Smooth muscle cell (in vitro differentiated cells): Measurements from ENCODE around the gene PTPN3. TPM values are rescaled to one million over a fixed set of nuclear protein-coding genes. Genes with fewer than 3 reads are reported as not detected.

Experiments used
- DNase-seq: peaks from one replicate; lab custom pipeline; 2025; ENCODE audit not compliant: unreplicated experiment; lab: John Stamatoyannopoulos, UW
- H2AFZ ChIP-seq: fragments of 200-600 bp; sonication (generic); 2 replicates; pipeline ENCODE4 v1.6.0; 2016; ENCODE audit warnings: antibody characterized with exemption, low read depth, mild to moderate bottlenecking
- H3F3A ChIP-seq: fragments of 200-600 bp; sonication (generic); 2 replicates; pipeline ENCODE4 v1.6.0; 2017; ENCODE audit warnings: antibody characterized with exemption, low read depth
- H3K27ac ChIP-seq: fragments of 200-600 bp; sonication (generic); 2 replicates; pipeline ENCODE4 v1.5.1; 2016; ENCODE audit warnings: low read depth, mild to moderate bottlenecking
- H3K27me3 ChIP-seq: fragments of 200-600 bp; sonication (generic); 2 replicates; pipeline ENCODE4 v1.6.1; 2016; ENCODE audit warnings: low read depth, mild to moderate bottlenecking
- H3K36me3 ChIP-seq: fragments of 200-600 bp; sonication (generic); 2 replicates; pipeline ENCODE4 v1.5.1; 2016; ENCODE audit warnings: low read depth
- H3K4me1 ChIP-seq: fragments of 200-600 bp; sonication (generic); 2 replicates; pipeline ENCODE4 v1.5.1; 2016; ENCODE audit warnings: low read depth
- H3K4me2 ChIP-seq: fragments of 200-600 bp; sonication (generic); 2 replicates; pipeline ENCODE4 v1.6.0; 2016; ENCODE audit warnings: mild to moderate bottlenecking
- H3K4me3 ChIP-seq: fragments of 200-600 bp; sonication (generic); 2 replicates; pipeline ENCODE4 v1.5.1; 2016; ENCODE audit warnings: mild to moderate bottlenecking
- H3K79me2 ChIP-seq: fragments of 200-600 bp; sonication (generic); 2 replicates; pipeline ENCODE4 v1.6.0; 2016; ENCODE audit warnings: low read depth, mild to moderate bottlenecking
- H3K9ac ChIP-seq: fragments of 200-600 bp; sonication (generic); 2 replicates; pipeline ENCODE4 v1.6.0; 2016; ENCODE audit warnings: low read depth
- H3K9me3 ChIP-seq: fragments of 200-600 bp; sonication (generic); replicated peaks from 2 replicates; pipeline ENCODE4 v1.5.1; 2016; ENCODE audit warnings: low read depth
- H4K20me1 ChIP-seq: fragments of 200-600 bp; sonication (generic); 2 replicates; pipeline ENCODE4 v1.6.0; 2016; ENCODE audit warnings: low read depth
- WGBS: methylation state at CpG from one replicate; pipeline ENCODE4 v1.1.7; 2016; ENCODE audit warnings: low lambda C conversion rate; 5-methylcytosine and 5-hydroxymethylcytosine counted together
- polyA plus RNA-seq: library from polyadenylated mRNA; unstranded; fragments of >200 nt; fragmentation: Nextera tagmentation; extraction: Ambion mirVana; gene quantifications from 2 replicates; pipeline ENCODE4 v1.2.1, GENCODE V29; 2016
- total RNA-seq: library from RNA; depleted of rRNA; stranded (reverse); fragments of >200 nt; gene quantifications from 2 replicates; pipeline ENCODE4 v1.2.3, GENCODE V29; 2014
- TF ChIP-seq, protein P1 (sequence below): fragments of 200-600 bp; sonication (generic); IDR thresholded peaks from 2 replicates; pipeline ENCODE4 v1.5.1; 2017; ENCODE audit warnings: borderline replicate concordance, mild to moderate bottlenecking, antibody characterized with exemption; ENCODE audit not compliant: insufficient read depth, poor library complexity, severe bottlenecking

PTPN3 gene
- total and polyA plus RNA-seq, 2 experiments from 2014 or later = 2.2 to 5.5 TPM

DNA sequence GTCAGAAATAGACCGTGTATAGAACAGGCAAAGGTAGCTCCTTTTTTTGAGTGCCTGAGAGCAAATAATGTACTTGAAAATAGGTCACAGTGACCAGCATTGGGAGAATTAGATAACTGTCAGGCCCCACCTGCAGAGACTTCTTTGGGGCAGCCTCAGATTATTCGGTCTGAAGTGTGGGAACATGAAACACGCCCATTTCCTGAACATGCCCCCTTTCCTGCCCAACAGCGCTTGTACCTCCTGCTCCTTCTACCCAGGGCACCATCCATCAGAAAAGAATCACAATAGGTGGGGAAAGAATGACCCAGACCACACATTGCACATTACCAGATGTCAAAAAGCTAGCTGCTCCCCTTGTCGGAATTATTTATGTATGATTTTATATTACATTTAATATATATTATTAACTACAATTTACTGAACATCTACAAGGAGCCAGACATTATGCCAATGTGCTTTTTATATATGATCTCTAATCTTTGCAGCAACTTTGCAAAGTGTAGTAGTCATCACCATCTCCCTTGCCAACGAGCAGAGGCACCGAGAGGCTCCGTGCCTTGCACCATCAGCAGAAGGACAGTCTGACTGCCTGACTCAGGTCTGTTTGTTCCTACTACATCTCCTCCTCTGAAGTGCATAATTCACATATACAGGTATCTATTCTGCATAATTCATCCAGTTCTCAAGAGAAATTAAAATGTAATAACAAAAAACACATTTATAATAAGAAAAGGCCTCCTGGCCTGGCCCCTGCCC lies 39.5 kb downstream of the PTPN3 start:
- no peaks in the 10 kb centered on the region for H3K27me3 ChIP-seq
- H3K4me1 ChIP-seq = no peaks in the 10 kb centered on the region
- H3F3A ChIP-seq = no peaks in the 10 kb centered on the region
- H3K9ac ChIP-seq = no peak overlapping the region
- no peaks in the 10 kb centered on the region for H3K79me2 ChIP-seq
- H3K4me3 ChIP-seq = no peak overlapping the region
- no peaks in the 10 kb centered on the region for H3K9me3 ChIP-seq
- TF ChIP-seq, protein P1, sequence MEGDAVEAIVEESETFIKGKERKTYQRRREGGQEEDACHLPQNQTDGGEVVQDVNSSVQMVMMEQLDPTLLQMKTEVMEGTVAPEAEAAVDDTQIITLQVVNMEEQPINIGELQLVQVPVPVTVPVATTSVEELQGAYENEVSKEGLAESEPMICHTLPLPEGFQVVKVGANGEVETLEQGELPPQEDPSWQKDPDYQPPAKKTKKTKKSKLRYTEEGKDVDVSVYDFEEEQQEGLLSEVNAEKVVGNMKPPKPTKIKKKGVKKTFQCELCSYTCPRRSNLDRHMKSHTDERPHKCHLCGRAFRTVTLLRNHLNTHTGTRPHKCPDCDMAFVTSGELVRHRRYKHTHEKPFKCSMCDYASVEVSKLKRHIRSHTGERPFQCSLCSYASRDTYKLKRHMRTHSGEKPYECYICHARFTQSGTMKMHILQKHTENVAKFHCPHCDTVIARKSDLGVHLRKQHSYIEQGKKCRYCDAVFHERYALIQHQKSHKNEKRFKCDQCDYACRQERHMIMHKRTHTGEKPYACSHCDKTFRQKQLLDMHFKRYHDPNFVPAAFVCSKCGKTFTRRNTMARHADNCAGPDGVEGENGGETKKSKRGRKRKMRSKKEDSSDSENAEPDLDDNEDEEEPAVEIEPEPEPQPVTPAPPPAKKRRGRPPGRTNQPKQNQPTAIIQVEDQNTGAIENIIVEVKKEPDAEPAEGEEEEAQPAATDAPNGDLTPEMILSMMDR = no peak
- no peak for DNase-seq
- no peak overlapping the region for H3K4me2 ChIP-seq
- WGBS = 94% methylated on average over 8 of the region's 8 CpGs
- no peak overlapping the region for H2AFZ ChIP-seq
- no peak overlapping the region for H3K27ac ChIP-seq
- H3K36me3 ChIP-seq = no peaks in the 10 kb centered on the region
- no peaks in the 10 kb centered on the region for H4K20me1 ChIP-seq

GRCh38 chr9:109456811-109457210 lies 41.3 kb downstream of the PTPN3 start:
- no peak overlapping the region for H3K4me3 ChIP-seq
- TF ChIP-seq, protein P1 = no peak
- no peak overlapping the region for H3K4me2 ChIP-seq
- H3K27ac ChIP-seq = peak overlapping the region; percentile 49
- H3K4me1 ChIP-seq = no peaks in the 10 kb centered on the region
- H3F3A ChIP-seq = peaks cover 6% of the 10 kb centered on the region
- H3K9me3 ChIP-seq = no peaks in the 10 kb centered on the region
- H3K79me2 ChIP-seq = no peaks in the 10 kb centered on the region
- no peak overlapping the region for H3K9ac ChIP-seq
- no peak overlapping the region for H2AFZ ChIP-seq
- H4K20me1 ChIP-seq = no peaks in the 10 kb centered on the region
- no peaks in the 10 kb centered on the region for H3K27me3 ChIP-seq
- no peaks in the 10 kb centered on the region for H3K36me3 ChIP-seq
- DNase-seq = no peak
- WGBS = 72% methylated on average over 7 of the region's 7 CpGs

DNA sequence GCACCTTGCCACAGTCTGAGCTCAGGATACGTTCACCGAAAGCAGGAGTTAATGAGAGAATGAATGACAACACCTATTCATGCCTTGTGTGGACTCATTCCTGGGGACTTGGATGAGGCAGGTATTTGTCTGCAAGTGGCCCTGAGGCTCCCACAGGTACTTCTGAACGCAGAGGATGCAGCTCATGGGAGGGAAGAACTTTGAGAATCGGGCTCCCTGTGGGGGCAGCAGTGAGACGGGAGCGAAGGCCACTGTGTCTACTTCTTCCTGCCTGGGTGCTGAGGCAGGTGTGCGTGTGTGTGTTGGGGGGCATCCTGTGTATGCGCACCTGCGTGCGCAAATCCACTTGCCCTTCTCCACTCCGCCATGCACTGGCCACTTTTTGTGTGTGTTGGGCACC lies 42.2 kb downstream of the PTPN3 start:
- H3K79me2 ChIP-seq = no peaks in the 10 kb centered on the region
- no peaks in the 10 kb centered on the region for H3K36me3 ChIP-seq
- TF ChIP-seq, protein P1 = no peak
- H2AFZ ChIP-seq = no peak overlapping the region
- peaks cover 6% of the 10 kb centered on the region for H3F3A ChIP-seq
- H3K4me3 ChIP-seq = no peak overlapping the region
- no peaks in the 10 kb centered on the region for H3K9me3 ChIP-seq
- DNase-seq = no peak
- H3K9ac ChIP-seq = no peak overlapping the region
- WGBS = 82% methylated on average over 11 of the region's 11 CpGs
- no peak overlapping the region for H3K27ac ChIP-seq
- H3K4me2 ChIP-seq = no peak overlapping the region
- H3K4me1 ChIP-seq = no peaks in the 10 kb centered on the region
- no peaks in the 10 kb centered on the region for H4K20me1 ChIP-seq
- H3K27me3 ChIP-seq = no peaks in the 10 kb centered on the region

GRCh38 chr9:109455391-109455790 lies 42.7 kb downstream of the PTPN3 start:
- Histone ChIP-seq H3K9me3 (no peaks in the 10 kb centered on the region), H2AFZ (no peak overlapping the region), H3K36me3 (no peaks in the 10 kb centered on the region), H3F3A (peaks cover 6% of the 10 kb centered on the region), H3K4me1 (no peaks in the 10 kb centered on the region), H3K27ac (no peak overlapping the region), H3K4me2 (no peak overlapping the region), H3K79me2 (no peaks in the 10 kb centered on the region), H3K4me3 (no peak overlapping the region), H4K20me1 (no peaks in the 10 kb centered on the region), H3K27me3 (no peaks in the 10 kb centered on the region), H3K9ac (no peak overlapping the region)
- no peak for DNase-seq
- 91% methylated on average over 7 of the region's 7 CpGs for WGBS
- TF ChIP-seq, protein P1 = no peak
